IPS-18c (cell line): Measurements from ENCODE around the gene WASL.
A peak's percentile ranks its signal among the peaks of the same experiment; 100 is the strongest.
"Not testable (repeated sequence)": the region's sequence is repeated elsewhere in the genome, so short reads cannot be mapped to it uniquely, and the experiment has no call there.

Source experiments
- H3K4me3 ChIP-seq: 2 replicates; pipeline ENCODE4 v1.7.0; 2013; ENCODE audit warnings: low read depth, mild to moderate bottlenecking, low read length, moderate library complexity; ENCODE audit not compliant: insufficient read depth
- H3K9me3 ChIP-seq: one replicate; pipeline ENCODE4 v1.6.1; 2013; ENCODE audit warnings: mild to moderate bottlenecking, low read length, moderate library complexity; ENCODE audit not compliant: control insufficient read depth, insufficient read depth

The WASL gene

GRCh38 chr7:123748734-123749536 lies at the start of gene WASL:
TSS of gene WASL (minus strand) at chr7:123749003. CDS start at chr7:123748734, 269 bp downstream.
- no peaks in the 10 kb centered on the region for H3K9me3 ChIP-seq
- H3K4me3 ChIP-seq: peak within 1 kb of the TSS; percentile 93

GRCh38 chr7:123797673-123798531 lies 49.1 kb upstream of the WASL start:
- Histone ChIP-seq H3K9me3 (peaks cover 3% of the 10 kb centered on the region), H3K4me3 (no peak overlapping the region)

GRCh38 chr7:123796568-123796967 lies 47.8 kb upstream of the WASL start:
- Histone ChIP-seq H3K9me3 (peaks cover 3% of the 10 kb centered on the region), H3K4me3 (no peak overlapping the region)

GRCh38 chr7:123795917-123796316 lies 47.1 kb upstream of the WASL start:
- Histone ChIP-seq H3K4me3 (no peak overlapping the region), H3K9me3 (peaks cover 3% of the 10 kb centered on the region)

- not testable (repeated sequence) for H3K4me3 ChIP-seq, H3K9me3 ChIP-seq
These were observed 46.3 kb upstream of the WASL start for GRCh38 chr7:123795116-123795515.

GRCh38 chr7:123792547-123792946 lies 43.7 kb upstream of the WASL start:
- Histone ChIP-seq H3K4me3 (no peak overlapping the region), H3K9me3 (peaks cover 3% of the 10 kb centered on the region)

GRCh38 chr7:123791001-123791400 lies 42.2 kb upstream of the WASL start:
- Histone ChIP-seq H3K9me3 (peaks cover 3% of the 10 kb centered on the region), H3K4me3 (no peak overlapping the region)

- Histone ChIP-seq H3K9me3 (peaks cover 3% of the 10 kb centered on the region), H3K4me3 (no peak overlapping the region)
These were observed 41.0 kb upstream of the WASL start for GRCh38 chr7:123789817-123790216.

GRCh38 chr7:123789206-123789784 lies 40.5 kb upstream of the WASL start:
- Histone ChIP-seq H3K9me3 (peaks cover 2% of the 10 kb centered on the region), H3K4me3 (no peak overlapping the region)

GRCh38 chr7:123788584-123788983 lies 39.8 kb upstream of the WASL start:
- H3K9me3 ChIP-seq: no peaks in the 10 kb centered on the region
- H3K4me3 ChIP-seq: no peak overlapping the region

GRCh38 chr7:123787220-123788007 lies 38.6 kb upstream of the WASL start:
- no peaks in the 10 kb centered on the region for H3K9me3 ChIP-seq

GRCh38 chr7:123784263-123784662 lies 35.5 kb upstream of the WASL start:
- Histone ChIP-seq H3K4me3 (no peak overlapping the region), H3K9me3 (no peaks in the 10 kb centered on the region)

More at GRCh38 chr7:123787220-123788007, 38.6 kb upstream of the WASL start:
- no peak overlapping the region for H3K4me3 ChIP-seq

- no peaks in the 10 kb centered on the region for H3K9me3 ChIP-seq
- no peak overlapping the region for H3K4me3 ChIP-seq
These were observed 35.0 kb upstream of the WASL start for GRCh38 chr7:123783820-123784219.

- H3K4me3 ChIP-seq: no peak overlapping the region
- no peaks in the 10 kb centered on the region for H3K9me3 ChIP-seq
These were observed 33.4 kb upstream of the WASL start for GRCh38 chr7:123782071-123782798.

- not testable (repeated sequence) for H3K4me3 ChIP-seq, H3K9me3 ChIP-seq
These were observed 31.7 kb upstream of the WASL start for GRCh38 chr7:123780472-123780871.

- Histone ChIP-seq H3K4me3 (no peak overlapping the region), H3K9me3 (no peaks in the 10 kb centered on the region)
These were observed 25.7 kb upstream of the WASL start for GRCh38 chr7:123774496-123774895.
